NCI-H345 (cell line): ENCODE data around the gene SEC14L3.

Source experiments
- DNase-seq: peaks from one replicate; lab custom pipeline; 2025; lab: John Stamatoyannopoulos, UW

Gene SEC14L3

DNA sequence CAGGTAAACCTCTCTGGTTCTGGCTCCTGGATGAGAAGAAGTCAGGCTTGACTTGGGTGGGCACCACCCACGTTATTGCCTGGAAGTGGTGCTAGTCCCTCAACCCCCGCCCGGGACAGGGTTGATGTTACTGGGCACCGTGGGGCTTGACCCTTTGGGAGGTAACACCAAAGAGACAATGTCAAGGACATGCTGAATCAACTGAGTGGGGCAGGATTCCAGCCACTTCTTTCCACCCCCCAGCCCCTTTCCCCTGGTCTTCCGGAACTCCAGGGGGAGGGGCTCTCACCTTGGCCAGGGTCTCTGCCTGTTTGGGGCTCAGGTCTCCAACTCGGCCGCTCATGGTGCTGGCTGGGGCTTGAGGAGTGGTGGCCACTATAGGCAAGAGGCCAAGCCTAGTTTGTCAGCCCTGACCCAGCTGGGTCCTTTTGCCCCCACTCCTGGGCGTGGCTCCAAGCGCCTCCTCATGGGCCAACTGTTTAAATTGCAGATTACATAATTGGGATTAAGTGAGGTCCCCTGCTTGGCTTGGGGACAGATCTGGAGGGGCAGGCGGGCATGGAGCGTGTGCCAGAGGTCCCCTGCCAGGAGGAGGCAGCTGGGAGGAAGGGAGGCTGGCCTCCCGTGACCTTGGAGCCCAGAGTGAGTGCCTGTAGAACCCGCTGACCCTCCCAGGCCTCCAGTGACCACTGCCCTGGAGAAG is at the start of gene SEC14L3:
SEC14L3 (minus strand) TSS at position 402 of the 703 bp plus-strand sequence; CDS start at position 343, 59 bp downstream.
- no peak for DNase-seq

DNA sequence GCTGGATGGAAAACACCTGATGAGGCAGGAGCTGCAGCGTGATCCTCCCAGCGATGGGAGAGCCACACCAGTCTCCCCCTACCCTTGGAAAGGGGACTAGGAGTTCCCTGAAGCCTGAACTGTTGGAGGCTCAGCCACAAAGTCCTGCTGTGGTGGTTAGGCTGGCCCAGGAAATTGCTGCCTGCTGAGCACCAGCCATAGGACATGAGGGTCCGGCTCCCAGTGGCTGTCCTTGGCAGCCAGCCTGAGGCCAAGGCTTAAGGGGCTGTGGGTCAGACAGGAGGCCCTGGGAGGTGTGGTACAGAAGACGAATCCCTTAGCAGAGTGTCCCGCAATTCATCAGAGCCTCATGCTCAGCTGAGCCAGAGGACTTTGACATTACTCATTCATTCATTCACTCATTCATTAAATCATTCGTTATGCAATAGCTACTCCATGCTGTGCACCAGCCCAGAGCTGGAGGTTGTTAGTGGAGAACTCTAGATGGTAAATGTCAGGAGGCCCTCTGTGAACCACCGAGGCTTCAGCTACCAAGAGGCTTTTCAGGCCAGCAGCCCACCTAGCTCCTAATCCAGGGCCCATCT is 48.1 kb upstream of the SEC14L3 start:
- DNase-seq, result no peak

DNA sequence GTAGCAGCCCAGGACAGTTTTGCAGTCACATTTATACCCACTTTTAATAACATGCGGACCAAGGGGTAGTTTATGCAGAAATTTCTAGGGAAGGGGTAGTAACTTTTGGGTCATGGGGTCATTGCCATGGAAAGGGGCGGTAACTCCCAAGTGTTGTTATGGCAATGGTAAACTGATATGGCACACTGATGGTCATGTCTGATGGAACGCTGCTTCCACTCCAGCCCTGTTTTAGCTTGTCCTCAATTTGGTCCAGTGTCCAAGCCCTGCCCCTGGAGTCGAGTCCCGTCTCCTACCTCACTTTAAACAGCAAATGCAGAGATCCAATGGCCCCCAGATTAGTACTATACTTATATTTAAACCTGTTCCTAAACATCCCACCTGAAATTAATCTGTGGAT is 44.9 kb upstream of the SEC14L3 start:
- DNase-seq, result no peak

DNA sequence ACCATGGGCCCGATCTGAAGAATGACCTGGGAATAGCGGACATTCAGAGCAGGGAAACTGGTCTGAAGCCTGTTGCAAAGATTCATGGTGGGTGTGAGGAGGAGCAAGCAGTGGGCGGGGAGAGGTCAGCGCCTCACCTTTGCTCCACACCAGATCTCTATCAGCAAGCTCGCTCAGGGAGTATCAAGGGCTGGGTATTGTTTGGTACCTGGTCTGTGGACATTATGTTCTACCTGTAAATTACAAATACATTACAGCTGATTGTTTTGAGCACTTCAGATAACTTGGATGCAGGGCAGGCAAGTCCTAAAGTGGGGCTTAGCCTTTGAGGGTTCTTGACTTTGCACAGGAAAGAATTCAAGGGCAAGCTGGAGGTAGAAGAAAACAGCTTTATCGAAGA is 44.5 kb upstream of the SEC14L3 start:
- DNase-seq, result no peak

DNA sequence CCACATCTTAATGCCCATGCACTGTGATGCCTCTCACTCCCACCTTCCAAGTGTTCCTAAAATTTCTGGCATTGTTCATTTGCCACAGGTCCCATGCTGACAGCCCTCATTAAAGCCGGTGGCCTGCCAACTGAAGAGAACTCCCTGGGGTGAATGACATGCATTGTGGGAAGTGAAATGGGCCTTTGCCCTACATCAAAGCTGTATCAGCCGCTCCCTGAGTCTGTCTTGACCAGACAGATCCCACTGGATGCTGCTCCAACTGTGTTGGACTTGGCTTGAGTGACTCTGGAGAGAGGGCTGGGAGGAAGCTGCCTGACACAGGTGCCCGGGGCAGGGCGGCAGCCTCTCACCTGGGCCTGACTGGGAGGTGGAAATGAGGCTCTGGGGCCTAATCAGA is 42.4 kb upstream of the SEC14L3 start:
- no peak for DNase-seq

DNA sequence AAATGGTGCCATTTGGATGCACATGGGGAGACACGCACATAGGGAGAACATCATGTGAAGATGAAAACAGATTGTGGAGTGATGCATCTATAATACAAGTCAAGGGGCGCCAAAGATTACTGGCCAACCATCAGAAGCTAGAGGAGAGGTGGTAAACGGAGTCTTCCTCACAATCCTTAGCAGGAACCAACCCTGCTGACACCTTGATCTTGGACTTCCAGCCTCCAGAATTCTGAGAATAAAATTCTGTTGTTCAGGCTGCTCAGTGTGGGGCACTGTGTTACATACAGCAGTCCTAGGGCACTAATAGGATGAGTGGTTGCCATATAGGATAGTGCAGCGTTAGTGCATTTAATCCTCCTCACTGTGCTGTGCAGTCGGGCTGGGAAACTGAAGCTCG is 41.6 kb upstream of the SEC14L3 start:
- no peak for DNase-seq

DNA sequence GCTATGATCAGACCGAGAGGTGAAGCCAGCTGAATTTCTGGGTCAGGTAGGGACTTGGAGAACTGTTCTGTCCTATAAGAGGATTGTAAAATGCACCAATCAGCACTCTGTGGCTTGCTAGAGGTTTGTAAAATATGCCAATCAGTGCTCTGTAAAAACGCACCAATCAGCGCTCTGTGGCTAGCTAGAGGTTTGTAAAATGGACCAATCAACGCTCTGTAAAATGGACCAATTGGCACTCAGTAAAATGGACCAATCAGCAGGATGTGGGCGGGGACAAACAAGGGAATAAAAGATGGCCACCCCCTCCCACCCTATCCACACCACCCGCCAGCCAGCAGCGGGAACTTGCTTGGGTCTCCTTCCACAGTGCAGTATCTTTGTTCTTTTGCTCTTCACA is 40.1 kb upstream of the SEC14L3 start:
- DNase-seq, result no peak

DNA sequence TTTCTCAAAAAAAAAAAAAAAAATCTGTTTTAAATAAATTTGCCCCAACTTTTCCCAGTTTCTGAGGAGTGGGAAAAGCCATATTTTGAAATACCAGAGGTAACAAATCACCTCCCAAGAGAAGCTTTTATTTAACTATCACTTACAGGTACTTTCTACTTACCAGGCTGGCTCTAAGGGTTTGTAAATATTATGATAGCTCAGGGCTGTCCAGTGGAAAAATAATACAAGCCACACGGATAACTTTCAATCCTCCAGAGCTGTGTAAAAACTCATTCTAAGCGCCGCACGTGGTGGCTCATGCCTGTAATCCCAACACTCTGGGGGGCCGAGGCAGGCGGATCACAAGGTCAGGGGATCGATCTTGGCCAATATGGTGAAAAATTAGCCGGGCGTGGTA is 39.3 kb upstream of the SEC14L3 start:
- DNase-seq, result no peak

DNA sequence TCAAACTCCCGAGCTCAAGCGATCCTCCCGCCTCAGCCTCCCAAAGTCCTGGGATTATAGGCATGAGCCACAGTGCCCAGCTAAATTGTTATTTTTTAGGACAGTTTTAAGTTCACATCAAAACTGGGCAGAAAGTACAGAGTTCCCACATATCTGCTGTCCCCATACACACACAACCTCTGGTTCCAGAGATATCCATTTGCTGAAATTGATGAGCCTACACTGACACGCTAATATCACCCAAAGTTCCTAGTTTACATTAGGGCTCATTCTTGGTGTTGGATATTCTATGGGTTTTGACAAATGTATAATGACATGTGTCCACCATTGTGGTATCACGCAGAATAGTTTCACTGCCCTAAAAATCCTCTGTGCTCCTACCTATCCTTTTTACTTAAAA is 36.4 kb upstream of the SEC14L3 start:
- no peak for DNase-seq

DNA sequence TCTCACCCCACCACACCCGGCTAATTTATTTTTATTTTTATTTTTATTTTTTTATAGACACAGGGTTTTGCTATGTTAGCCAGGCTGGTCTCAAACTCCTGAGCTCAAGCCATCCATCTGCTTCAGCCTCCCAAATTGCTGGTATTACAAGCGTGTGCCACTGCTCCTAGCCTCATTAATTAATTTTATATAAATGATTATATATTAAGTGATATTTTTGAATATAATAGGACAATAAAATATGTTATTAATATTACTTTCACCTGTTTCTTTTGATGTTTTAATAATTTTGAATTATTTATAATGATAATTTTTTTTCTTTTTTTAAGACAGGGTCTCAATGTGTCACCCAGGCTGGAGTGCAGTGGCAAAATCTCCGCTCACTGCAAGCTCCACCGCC is 35.9 kb upstream of the SEC14L3 start:
- DNase-seq, result no peak

DNA sequence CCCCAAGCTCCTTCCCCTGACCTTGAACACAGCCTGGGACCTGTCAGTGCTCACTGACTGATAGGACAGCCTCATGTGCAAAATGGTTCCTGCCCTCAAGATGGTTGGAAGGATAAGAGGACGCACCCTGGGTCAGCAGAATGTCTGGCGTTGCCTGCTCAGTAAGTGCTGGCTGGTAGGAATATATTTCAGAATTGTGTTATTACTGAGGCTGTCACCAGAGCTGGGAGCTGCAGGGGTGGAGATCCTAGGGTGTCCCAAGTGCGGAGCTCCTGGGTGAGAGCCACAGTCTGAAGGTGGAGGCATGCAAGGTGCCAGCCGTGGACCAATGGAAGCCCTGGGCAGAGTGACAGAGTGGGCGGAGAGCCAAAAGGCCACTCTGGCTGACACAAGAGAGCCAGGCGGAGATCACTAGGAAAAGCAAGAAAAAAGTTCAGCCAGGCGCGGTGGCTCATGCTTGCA is 34.7 kb upstream of the SEC14L3 start:
- DNase-seq, result no peak

DNA sequence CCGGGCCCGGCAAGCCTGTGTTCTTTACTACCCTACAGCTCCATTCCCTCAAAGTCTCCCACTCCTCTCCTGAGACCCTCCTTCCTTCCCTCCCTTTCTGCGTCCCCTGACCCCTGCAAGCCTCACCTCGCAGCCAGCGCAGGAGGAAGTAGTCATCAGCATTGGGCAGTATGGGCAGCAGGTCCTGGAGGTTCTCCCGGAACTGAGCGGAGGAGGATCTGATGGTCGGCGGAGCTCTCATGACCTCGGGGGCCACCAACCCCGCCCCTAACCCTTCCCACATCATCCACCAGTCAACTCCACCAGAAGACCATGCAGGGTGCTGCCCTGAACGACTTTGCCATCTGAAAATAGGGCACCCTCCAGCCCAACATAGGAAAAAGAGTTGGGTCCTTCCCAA is 31.7 kb upstream of the SEC14L3 start:
- DNase-seq, result no peak

DNA sequence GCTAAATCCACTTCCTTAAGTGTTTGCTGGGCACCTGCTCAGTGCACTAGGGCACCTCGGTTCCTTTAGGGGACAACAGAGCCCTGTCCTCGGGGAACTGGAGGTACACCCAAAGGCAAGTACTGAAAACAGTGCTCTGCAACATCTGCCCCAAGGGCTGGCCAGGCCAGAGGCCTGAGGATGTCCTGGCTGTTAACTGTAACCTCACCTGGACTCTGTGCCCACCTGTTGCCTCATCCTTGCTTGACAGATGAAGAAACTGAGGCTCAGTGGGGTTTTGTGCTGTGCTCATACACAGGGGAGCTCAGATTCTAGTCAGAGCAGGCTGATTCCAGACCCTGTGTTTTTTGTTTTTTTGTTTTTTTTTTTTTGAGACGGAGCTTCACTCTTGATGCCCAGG is 31.1 kb upstream of the SEC14L3 start:
- DNase-seq, result no peak

DNA sequence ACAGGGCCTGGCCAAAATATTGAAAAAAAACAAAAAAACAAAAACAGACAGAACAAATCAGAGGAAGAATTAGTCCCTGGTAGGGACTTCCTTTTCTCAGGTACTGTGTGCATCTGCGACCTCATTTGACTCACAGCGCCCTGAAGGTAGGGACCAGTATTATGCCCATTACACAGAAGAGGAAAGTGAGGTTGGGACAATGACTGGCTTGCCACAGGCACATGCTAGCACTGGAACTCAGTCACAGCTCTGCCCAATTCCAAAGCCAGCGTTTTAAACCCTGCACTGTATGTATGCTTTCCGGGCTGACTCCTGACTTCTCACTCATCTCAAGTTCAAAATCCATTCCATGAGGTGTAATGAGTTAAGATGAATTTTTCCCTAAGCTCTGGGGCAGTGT is 30.3 kb upstream of the SEC14L3 start:
- no peak for DNase-seq

DNA sequence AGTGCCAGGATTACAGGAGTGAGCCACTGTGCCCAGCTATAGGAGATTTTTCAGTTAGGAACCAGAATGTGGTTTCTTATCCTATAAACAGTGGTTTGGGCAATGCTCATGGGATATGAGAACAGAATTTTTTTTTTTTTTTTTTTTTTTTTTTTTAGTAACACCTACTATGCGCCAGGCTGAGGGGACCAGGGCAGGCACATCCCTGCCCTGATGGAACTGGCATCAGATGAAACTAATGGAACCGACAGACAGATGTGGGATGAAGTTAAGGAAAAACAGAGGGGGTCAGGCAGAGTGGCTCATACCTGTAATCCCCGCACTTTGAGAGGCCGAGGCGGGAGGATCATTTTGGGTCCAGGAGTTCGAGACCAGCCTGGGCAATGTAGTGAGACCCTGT is 28.8 kb upstream of the SEC14L3 start:
- no peak for DNase-seq

DNA sequence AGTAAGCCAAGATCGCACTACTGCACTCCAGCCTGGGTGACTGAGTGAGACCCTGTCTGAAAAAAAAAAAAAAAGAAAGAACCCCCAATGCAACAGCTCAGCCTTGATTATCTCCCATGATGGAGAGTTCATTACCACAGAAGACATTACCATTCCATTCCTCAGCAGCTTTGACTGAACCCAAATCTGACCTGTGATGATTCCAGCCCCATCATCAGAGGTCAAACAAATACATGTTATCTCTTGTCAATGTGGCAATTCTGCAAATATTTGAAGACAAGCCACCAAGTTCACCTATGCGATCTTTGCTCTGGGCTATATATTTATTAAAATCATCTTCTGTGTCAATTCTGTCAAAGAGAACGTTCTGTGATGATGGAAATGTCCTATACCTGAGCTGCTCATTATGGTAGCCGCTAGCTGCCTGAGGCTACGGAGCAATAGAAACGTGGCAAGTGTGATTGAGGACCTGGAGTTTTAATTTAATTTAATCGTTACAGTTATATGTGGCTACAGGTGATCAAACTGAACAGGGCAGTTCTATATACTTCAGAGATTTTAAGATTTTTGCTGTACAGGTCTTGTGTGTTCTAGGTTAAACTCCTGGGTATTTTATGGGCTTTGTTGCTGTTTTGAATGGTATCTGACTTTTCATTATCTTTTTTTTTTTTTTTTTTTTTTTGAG is 25.8 kb upstream of the SEC14L3 start:
- DNase-seq, result no peak

DNA sequence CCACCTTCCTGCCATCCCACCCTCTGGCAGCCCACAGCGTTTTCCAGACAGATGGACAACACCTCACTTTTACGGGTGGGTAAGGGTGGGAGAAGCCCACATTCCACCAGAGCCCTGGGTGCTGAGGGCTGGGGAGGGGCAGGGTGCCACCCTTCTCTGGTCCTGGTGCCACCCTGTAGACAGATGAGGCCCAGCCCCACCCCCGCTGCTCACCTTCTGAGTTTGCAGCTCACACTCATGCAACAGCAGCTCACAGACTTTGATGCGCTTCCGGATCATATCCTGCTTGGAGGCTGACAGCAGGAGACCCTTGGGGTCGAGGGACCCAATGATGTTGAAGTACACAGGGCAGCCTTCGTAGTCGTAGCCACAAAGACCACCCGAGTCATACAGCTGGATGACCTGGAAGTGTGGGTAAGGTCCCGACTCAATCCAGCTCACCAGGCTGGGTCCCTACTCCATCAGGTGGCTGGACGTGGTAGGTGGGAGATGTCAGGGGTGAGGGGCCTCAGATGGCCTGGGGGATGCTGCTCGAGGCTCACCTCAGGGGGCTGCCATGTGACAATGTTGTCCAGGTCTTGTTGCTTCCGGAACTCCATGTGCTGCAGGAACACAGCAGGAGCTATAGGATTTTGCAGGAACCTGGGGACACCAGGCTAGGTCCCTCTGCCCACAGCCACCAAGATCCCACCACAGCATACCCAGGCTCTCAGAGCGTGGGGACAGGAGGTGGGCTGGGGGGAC is 23.4 kb upstream of the SEC14L3 start:
- no peak for DNase-seq

DNA sequence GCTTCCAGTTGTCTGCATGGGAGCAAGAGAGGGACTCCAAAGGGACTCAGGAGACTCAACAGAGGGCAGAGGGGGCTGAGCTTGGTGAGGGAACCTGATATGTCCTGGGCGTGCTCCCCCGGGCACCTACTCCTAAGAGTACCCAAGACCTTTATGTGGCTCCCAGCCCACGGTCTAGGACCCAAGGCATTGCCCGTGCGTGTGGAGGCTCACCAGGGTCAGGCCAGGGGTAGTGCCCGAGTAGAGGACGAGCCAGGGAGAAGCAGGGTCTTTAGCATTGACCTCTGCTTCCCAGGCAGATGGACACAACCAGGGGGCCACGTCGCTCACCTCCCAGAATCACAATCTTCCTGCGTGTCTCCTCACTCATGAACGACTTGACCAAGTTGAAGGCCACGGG is 20.3 kb upstream of the SEC14L3 start:
- DNase-seq, result no peak

DNA sequence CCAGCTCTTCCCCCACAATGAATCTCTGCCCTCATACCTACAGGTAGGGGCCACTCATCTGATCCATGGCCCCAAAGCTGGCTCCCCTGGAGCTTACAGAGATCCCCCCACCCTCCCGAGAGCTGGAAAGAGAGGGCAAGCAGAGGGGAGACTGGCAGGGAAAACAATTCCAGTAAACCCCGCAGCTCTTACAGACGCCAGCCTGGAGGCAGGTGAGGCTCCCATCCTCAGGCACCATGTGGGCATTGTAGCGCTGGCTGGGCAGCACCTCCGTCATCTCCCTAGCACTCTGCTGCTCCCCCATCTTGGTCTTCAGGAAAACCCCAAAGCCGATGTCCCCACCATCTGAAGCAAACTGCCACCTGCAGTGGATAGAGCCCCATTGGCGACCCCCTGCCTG is 19.6 kb upstream of the SEC14L3 start:
- DNase-seq, result no peak

DNA sequence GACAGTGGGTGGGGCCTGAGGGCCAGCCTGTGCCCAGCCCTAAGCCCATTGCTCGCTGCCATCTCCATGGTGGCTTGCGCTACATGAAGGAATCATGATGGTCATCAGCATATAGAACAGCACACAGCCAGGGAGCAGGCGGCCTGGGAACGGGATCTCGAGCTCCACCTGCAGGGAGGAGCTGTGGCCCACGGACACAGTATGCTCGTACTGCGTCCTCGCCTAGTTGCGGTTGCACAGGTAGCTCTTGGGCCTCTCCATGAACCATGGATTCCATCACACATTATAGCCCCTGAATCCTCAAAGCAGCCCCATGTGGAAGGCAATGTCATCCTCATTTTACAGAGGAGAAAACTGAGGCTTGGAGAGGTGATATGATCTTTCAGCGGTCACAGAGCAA is 18.6 kb upstream of the SEC14L3 start:
- DNase-seq, result no peak

DNA sequence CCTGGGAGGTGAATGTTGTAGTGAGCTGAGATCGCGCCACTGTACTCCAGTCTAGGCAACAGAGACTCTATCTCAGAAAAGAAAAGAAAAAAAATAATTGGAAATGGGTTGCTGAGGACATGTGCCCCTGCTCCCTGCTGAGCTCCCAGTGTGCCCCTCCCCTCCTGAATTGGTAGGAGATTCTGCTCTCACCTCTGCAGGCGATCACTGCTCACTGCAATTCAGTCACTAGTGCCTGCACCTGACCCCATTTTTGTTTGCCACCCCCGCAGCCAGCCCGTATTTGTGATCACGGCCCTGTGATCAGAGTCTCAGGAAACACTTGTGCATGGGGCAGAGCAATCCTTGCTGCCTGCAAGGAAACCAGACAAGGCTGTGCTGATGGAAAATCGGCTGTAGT is 16.3 kb upstream of the SEC14L3 start:
- DNase-seq, result no peak

DNA sequence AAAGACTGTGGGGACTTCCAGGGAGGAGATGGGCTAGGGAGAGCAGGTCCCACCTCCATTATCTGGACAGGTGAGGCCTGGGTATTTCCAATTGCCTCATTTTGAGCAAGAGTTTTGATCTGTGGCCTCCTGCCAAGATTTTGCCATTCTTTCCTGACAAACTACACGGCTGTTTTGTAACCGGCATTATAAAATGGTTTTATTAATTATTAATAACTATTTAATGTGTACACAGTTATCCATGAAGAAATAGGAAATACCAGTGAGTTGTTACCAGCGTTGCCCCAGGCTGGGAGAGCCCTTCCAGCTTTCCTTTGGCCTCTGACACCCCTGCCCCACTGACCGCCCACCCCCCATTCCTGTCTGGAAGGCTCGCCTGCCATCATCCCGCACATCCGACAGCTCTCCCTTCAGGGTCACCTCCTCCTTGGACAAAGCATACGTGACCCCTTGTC is 14.9 kb upstream of the SEC14L3 start:
- DNase-seq, result no peak

DNA sequence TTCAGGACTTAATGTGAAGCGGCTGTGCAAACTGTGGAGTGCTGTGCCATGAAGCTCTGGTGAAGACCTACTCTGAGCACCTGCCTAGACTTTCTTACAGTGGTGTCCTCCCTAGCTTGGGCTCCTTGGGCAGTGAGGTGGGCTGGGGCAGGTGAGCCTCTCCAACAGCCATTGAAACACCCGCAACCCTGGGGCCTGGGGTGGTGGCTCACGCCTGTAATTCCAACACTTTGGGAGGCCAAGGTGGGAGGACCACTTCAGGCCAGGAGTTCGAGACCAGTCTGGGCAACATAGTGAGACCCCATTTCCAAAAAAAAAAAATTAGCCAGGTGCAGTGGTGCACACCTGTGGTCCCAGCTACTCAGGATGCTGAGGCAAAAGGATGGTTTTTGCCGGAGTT is 14.3 kb upstream of the SEC14L3 start:
- DNase-seq, result no peak
